ENCODE results near the gene WEE2.

GRCh38 chr7:141704741-141705140, 3.4 kb upstream of the WEE2 start:
- no peak for TF ChIP-seq CTCF (conservative IDR thresholded peaks at IDR 0.05)
- TF ChIP-seq ZFX (IDR thresholded peaks at IDR 0.05), result no peak

Measured in C4-2B (cell line).